Frontal cortex (tissue), 4 donors: ENCODE measurements around the gene STIL. TPM values are rescaled to one million over a fixed set of nuclear protein-coding genes. Genes with fewer than 3 reads are reported as not detected.

Experiments
- DNase-seq, 2 donors: peaks; one replicate each; pipeline ENCODE4 v3.0.0; 2012; ENCODE audit warnings: low spot score in 2 of 2
- FAIRE-seq: peaks from 2 replicates; lab custom pipeline; 2012; peaks lifted over from hg19 to GRCh38; lab: Jason Lieb, UNC
- total RNA-seq: library from RNA; depleted of rRNA; stranded (reverse); fragments of >200 nt; gene quantifications from one replicate; pipeline ENCODE4 v1.2.3, GENCODE V29; 2014
- donor health status: control.
- donor health status: control.
- donor health status: control.

Gene STIL
- total RNA-seq, 1 donor from 2014 or later, result 7.7 TPM

DNA sequence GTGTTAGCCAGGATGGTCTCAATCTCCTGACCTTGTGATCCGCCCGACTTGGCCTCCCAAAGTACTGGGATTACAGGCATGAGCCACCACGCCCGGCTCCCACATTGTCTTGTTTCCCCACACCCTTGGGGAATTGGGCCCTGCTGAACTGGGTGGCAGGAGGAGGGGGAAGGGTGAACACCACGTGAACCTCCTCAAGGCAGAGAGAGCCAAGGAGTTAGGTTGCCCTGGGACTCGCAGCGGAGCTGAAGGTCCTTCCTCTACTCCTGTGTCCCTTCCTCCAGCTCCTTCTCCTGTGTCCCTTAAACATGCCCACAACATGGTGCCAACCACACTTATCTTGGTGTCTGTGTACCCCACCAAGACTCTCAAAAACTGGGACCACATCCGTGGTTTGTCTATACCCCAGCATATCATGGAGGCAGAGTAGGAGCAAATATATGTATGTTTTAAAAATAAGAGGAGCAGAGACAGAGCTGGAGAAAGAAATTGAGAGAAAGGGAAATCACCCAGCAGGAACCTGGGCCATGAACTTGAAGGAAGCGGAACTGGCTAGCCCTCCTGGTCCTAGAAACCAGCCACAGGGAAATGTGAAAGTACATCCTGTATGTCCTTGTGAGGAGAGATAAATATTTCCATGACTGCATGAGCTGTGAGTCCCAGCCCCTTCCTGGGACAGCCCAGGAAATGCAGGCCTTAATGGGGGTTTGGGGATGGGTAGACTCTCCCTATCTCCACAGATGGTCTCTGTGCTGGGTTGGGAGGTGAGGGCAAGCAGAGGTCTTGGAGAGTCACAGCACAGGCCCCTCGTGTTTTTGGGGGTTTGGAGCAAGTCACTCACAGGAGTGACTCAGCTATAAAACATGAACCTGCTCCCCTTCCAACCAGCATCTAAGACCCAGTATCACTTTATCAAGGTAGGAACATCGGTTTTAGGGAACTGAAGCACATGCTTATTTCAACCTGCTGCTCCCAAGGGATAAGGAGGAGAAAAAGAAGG lies 72.5 kb downstream of the STIL start:
- no peak for DNase-seq
- no peak for FAIRE-seq

DNA sequence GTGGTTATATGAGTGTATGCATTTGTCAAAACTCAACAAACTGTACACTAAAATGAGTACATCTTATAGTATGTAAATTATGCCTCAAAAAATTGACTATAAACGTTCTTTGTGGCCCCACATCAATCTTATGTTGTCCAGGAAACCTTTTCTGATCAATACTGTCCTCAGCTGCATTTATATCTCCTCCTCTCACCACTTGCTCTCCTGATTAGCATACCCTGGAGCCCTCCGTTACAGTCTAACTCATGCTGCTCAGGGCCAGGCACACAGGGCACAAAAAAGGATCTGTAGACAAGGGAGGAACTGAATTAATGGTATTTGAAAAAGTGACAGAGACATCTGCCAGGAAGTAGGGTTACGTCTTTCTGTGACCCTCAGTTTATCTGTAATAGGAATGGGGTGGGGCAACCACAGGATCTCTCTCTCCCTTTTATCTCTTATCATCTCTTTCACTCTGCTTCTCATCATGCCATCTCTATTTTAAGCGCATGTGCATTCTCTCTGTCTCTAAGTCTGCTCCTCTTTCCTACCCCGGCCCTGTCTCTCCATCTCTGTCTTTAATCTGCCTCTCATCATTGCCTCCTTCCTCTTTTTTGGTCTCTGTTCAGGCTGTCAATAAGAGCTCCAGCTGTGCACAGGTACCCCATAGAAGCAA lies 74.9 kb downstream of the STIL start:
- DNase-seq (no peak), FAIRE-seq (no peak)

DNA sequence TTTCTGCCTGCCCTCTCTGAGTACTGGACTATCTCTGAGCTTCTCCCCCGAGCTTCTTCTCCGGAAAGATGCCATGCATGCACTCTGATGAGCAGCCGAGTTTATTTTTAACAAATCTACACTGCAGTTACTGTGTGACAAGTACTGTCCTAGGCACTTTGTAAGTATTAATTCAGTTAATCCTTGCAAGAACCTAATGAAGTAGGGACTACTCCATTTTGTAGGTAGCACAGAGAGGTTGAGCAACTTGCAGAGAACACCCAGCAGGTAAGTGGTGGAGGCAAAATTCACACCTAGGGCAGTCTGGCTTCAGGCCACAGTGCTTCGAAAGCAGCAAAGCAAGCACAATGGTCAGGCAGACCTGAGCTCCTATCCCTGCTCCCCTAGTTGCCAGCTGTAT lies 78.1 kb downstream of the STIL start:
- DNase-seq (no peak), FAIRE-seq (no peak)

DNA sequence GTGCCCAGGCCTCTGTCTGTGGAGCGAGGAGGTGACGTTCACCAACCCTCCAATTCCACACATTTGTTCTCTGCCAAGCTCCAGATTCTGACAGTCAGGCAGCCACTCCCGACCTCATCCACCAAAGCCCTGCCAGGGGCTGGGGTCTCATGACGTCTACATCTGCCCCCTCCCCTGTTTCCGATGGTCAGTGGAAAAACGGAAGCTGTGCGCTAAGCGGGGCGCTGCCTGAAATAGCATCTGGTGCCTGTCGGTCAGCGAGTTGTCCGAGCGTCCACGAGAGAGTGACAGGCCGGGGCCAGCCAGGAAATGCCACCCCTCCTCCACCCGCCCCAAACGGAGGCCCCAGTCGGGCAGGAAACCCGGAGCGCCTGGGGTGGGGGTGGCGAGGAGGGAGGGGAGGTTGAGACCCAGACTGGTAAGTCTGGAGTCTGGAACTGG lies 78.7 kb downstream of the STIL start:
- no peak for FAIRE-seq
- no peak for DNase-seq

GRCh38 chr1:47233186-47233585 lies 80.8 kb downstream of the STIL start:
- no peak for FAIRE-seq
- DNase-seq, result no peak

DNA sequence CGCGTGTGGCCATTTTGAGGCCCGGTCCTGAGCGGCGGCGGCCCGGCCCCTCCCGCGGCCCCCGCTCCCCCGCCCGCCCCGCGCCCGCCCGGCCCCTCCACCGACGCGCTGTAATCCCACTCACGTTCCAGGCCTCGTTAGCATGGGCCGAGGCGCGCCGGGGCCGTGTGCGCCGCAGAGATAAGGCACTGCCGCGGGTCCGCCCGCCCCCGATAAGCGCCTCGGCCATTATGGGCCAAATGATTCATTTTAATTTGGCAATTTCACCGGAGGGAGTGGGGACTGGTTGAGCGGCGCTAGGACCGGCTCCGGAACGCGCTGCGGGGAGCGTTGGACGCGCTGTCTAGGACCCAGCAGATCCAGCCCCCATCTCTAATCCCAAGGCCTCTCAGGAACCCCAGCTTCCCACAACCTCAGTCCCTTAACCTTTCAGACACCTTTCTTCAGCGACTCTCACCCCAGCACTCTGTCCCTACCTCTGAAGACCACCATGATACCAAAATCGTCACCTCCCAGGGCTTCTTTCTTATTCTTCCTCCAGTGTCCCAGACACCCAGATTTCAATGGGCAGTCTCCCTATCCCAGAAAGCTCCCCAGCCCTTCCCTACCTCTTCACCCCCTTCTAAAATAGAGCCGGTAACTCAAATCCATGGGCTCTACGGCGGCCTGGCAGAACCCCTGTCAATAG lies 81.6 kb downstream of the STIL start, which contains the start of gene TAL1:
Gene TAL1 (minus strand): TSS at position 39 of the 688 bp plus-strand sequence. CDS start 6,337 bp downstream, outside the sequence.
- DNase-seq (no peak), FAIRE-seq (no peak)

- DNase-seq, result no peak
- FAIRE-seq, result no peak
Measured at GRCh38 chr1:47231301-47232186, 82.4 kb downstream of the STIL start.

DNA sequence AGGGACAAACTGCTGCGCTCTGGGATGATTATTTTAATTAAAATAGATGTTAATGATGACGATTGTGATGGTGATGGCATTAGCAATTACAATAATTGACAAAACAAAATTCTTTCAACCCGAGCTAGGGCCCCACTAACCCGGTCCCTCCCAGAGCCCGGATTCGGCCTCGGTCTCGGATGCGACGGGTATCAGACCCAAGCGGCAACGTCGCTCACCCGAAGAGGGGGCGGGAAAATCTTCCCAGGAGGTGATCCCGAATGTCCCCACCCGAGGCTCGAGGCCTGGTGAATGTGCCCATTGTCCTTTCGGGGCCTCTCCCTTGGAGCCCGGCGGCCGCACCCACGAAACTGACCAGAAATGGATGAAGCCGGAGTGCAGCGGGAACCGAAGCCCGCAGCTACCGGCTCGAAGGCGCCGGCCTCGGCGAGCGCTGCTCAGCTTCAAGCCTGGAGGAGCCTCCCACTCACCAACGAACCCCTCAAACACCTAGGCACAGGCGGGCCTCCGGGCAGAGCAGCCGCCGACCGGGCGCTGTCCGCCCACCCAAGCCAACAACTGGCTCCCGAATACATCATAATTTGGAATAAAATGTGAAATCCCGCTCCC lies 83.2 kb downstream of the STIL start:
- FAIRE-seq (no peak), DNase-seq (no peak)

- FAIRE-seq (no peak), DNase-seq (no peak)
Measured at GRCh38 chr1:47229886-47230691, 83.9 kb downstream of the STIL start.

DNA sequence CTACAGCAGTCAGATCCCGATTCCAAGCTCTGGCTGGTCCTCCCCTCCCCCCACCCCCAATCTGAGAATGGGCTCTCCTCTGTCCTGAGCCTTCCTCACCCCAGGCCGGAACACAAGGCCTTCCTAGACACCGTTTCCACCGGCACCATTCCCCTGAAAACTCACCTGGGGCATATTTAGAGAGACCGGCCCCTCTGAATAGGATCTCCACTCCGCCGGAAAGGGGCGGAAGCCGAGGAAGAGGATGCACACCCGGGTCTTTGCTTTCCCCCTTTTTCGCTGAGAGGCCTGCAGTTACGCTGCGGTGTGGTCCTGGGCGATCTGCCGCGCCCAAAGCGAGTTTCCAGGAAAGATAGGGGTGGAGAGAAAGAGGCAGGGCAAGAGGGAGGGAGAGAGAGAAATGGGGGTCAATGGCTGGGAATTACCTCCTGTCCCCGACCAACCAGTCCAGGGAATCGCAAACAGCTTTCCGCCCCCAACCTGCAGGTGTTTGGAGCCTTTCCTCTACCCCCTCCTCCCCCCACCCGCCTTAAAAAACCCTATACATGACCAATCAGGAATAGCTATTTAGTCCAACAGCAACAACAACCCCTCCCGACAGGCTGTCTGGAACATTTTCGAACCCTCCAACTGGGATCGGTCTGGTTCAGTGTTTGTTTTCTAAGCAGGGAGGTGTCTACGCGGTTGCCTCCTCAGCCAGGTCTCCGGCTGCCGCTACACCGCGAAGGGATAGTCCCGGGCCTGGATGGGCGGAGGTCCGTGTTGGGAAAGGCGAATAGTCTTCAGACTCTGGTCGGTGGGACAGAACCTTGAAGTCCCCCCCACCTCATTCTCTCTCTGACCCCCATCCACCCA lies 84.7 kb downstream of the STIL start:
- DNase-seq (no peak), FAIRE-seq (no peak)

DNA sequence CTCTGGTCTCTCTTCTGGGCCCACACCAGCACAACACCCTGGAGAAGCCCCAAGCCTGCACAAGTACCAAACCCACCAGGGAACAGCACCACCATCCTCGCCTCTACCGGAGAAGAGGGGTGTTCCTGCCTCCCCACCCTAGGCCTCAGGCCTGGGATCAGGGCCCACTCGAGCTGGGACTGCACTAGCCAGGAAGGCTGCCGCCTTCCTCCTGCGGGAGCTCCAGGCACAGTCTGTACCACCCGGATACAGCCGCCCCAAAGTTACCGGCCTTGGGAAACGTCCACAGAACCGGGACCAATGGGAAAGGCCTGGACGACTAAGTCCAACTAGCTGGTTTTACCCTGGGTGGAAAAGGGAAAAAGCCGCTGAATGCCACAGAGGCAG lies 85.3 kb downstream of the STIL start:
- no peak for DNase-seq

GRCh38 chr1:47227341-47228232 lies 86.4 kb downstream of the STIL start:
- FAIRE-seq, result no peak
- DNase-seq, result no peak

More for the DNA sequence above, 85.3 kb downstream of the STIL start:
- no peak for FAIRE-seq

DNA sequence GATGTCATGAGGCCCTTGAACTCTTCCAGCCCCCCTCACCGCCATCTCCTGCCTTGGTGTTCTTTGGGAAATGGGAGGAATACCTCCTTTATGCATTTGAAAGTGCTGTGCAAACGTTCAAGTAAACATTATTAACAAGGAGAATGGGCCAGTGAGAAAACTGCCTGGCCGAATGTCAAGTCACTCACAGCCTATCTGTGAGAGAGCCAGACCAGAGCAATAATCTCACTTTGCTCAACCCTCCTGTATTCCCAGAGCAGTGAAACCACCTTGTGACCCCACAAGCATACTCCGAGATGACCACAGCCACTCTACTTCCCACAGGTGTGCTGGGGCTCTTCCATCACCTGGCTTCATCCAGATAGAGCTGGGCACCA lies 87.1 kb downstream of the STIL start:
- DNase-seq (no peak), FAIRE-seq (no peak)

DNA sequence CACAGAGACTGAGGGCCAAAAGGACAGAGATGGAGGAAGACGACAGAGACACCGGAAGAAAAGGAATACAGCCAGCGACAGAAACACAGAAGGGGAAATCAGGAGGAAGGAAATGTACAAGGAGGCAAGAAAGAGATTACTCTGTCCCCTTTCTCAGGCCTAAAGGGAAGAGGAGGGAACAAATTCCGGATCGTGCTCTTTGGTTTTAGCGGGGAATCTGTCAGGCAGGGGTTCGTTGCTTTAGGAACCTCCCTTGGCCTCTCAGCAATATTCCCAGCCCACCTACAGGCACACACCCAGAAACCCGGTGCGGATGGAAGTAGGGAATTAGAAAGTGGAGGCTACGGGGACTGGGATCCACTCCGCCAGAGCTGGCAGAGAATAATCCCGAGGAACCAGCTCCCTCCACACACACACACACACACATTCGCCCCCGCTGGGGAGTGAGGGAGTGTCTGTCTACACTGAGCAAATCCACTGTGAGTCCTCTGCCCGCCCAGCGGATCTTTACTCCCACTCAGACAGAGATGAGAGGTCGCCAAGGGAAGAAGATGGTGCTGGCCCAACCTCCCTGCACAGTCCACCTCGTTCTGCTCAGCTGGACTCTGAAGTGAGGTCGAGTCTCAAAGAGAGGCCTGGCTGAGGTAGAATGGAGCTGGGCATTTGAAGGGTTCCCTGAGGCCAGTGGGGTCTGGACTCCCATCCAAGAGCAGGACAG lies 87.7 kb downstream of the STIL start:
- FAIRE-seq (no peak), DNase-seq (no peak)

DNA sequence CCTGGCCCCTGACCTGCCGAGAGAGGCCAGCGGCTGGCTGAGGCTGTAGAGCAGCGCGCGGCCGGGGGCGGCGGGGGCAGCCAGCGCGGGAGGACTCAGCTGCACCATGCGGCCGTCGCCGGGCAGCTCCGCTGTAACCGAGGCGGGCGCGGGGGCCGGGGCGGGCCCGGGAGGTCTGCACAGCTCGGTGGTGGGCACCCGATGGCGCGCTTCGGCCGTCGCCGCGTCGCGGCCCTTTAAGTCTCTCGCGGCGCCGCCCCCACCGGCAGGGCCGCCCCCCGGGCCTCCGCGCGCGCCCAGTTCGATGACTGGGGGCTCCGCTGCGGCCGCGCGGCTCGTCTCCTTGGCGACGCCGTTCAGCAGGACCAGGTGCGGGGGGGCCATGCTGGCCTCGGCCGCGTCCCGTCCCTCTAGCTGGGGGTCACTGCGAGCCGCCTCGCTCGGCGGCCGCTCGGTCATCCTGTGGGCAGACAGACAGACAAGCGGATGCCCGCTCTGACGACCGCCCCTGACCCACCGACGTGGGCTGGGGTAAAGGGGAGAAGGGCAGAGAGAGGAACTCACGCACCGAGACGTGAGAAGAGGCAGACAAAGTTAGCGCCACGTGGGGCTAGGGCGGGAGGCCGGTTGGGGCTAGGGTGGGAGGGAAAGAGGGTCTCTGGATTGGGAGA lies 88.4 kb downstream of the STIL start:
- no peak for DNase-seq
- FAIRE-seq, result no peak
